ENCODE measurements around the gene ERN1. TPM values are rescaled to one million over a fixed set of nuclear protein-coding genes. Genes with fewer than 3 reads are reported as not detected.

Gene ERN1
- polyA plus RNA-seq, 4 donors, result 2.2 to 11.3 (median 6.5) TPM

DNA sequence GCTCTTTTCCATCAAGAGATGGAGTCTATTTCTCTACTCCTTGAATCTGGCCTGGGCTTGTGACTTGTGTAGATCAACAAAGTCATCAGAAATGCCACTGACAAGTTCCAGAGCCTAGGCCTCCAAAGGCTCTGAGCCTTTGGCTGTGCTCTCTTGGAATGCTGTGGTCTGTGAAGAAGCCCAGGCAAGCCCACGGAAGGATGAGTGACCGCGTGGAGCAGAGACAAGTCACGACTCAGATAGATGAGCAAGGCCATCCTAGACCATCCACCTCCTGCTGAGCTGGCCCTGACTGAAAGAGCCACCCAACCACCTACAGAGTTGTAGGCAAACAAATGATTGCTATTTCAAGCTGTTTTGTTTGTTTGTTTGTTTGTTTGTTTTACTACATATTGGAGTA, 97.9 kb downstream of the ERN1 start:
- Histone ChIP-seq H3K27ac (ENCODE audit: low read depth in 1 of 3, low read length in 2 of 3) (no peak overlapping the region), H3K36me3 (ENCODE audit: control insufficient read depth in 3 of 3, insufficient read depth in 2 of 3, low read depth in 1 of 3, low read length in 3 of 3) (no peaks in the 10 kb centered on the region), H3K27me3 (ENCODE audit: control insufficient read depth in 3 of 3, insufficient read depth in 3 of 3, low read length in 3 of 3) (no peaks in the 10 kb centered on the region), H3K9me3 (ENCODE audit: control insufficient read depth in 2 of 2, insufficient read depth in 1 of 2, low read depth in 1 of 2, low read length in 1 of 2) (no peaks in the 10 kb centered on the region), H3K4me1 (ENCODE audit: control insufficient read depth in 3 of 3, insufficient read depth in 2 of 3, low read depth in 1 of 3, low read length in 2 of 3) (no peaks in the 10 kb centered on the region), H3K4me3 (ENCODE audit: low read depth in 1 of 3, low read length in 3 of 3) (no peak overlapping the region)
- WGBS, 3 donors, result 86 to 98% (median 91%) methylated on average over 4 of the region's 4 CpGs
- FAIRE-seq (no peak), DNase-seq (no peak)

GRCh38 chr17:64028874-64029464, 101.0 kb downstream of the ERN1 start:
- Histone ChIP-seq H3K27me3 (ENCODE audit: control insufficient read depth in 3 of 3, insufficient read depth in 3 of 3, low read length in 3 of 3) (no peaks in the 10 kb centered on the region), H3K4me1 (ENCODE audit: control insufficient read depth in 3 of 3, insufficient read depth in 2 of 3, low read depth in 1 of 3, low read length in 2 of 3) (peaks cover 0 to 11% (median 5%) of the 10 kb centered on the region in 3 donors), H3K4me3 (ENCODE audit: low read depth in 1 of 3, low read length in 3 of 3) (no peak overlapping the region), H3K27ac (ENCODE audit: low read depth in 1 of 3, low read length in 2 of 3) (no peak overlapping the region), H3K9me3 (ENCODE audit: control insufficient read depth in 2 of 2, insufficient read depth in 1 of 2, low read depth in 1 of 2, low read length in 1 of 2) (no peaks in the 10 kb centered on the region), H3K36me3 (ENCODE audit: control insufficient read depth in 3 of 3, insufficient read depth in 2 of 3, low read depth in 1 of 3, low read length in 3 of 3) (no peaks in the 10 kb centered on the region)
- DNase-seq (peak; percentile 72 to 78), FAIRE-seq (no peak)
- WGBS, 3 donors, result 12 to 16% (median 14%) methylated on average over 3 of the region's 3 CpGs

DNA sequence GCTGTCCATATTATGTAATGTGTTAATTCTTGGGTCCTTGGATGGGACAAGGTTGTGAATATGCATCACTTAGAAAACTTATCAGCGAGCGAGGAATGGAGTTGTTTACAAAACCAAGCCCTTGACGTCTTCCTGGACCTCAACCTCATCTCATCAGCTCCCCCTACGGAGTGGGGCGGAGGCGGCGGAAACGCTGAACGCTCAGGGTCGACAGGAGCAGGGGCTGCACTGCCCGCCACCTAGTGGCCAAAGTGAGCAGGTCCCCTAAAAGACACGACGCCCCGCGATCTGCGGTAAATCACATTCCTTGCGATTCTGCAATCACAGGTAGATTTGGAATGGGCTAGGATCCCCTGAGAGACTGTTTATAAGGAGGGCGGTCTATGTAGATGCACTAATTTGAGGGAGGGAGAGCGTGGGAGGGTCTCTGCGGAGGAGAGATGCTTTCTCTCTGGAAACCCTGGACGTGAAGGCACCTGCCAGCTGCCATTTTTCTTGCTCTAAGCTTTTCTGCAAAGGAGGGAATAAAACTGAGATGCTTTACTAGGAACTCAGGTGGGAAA, 104.1 kb downstream of the ERN1 start:
- Histone ChIP-seq H3K4me3 (ENCODE audit: low read depth in 1 of 3, low read length in 3 of 3) (no peak overlapping the region), H3K9me3 (ENCODE audit: control insufficient read depth in 2 of 2, insufficient read depth in 1 of 2, low read depth in 1 of 2, low read length in 1 of 2) (no peaks in the 10 kb centered on the region), H3K27ac (ENCODE audit: low read depth in 1 of 3, low read length in 2 of 3) (peak overlapping the region in 1 of 3 donors; percentile 78), H3K4me1 (ENCODE audit: control insufficient read depth in 3 of 3, insufficient read depth in 2 of 3, low read depth in 1 of 3, low read length in 2 of 3) (peaks cover 0 to 11% (median 5%) of the 10 kb centered on the region in 3 donors), H3K27me3 (ENCODE audit: control insufficient read depth in 3 of 3, insufficient read depth in 3 of 3, low read length in 3 of 3) (no peaks in the 10 kb centered on the region), H3K36me3 (ENCODE audit: control insufficient read depth in 3 of 3, insufficient read depth in 2 of 3, low read depth in 1 of 3, low read length in 3 of 3) (no peaks in the 10 kb centered on the region)
- 1 to 2% (median 1%) methylated on average over 21 of the region's 21 CpGs for WGBS, 3 donors
- FAIRE-seq, result no peak
- peak; percentile 84 to 90 for DNase-seq

- no peaks in the 10 kb centered on the region for H3K27me3 ChIP-seq (ENCODE audit: control insufficient read depth in 3 of 3, insufficient read depth in 3 of 3, low read length in 3 of 3)
- H3K4me1 ChIP-seq (ENCODE audit: control insufficient read depth in 3 of 3, insufficient read depth in 2 of 3, low read depth in 1 of 3, low read length in 2 of 3), result peaks cover 0 to 11% (median 5%) of the 10 kb centered on the region in 3 donors
- peak in 1 of 2 donors; percentile 39 for DNase-seq
- no peaks in the 10 kb centered on the region for H3K9me3 ChIP-seq (ENCODE audit: control insufficient read depth in 2 of 2, insufficient read depth in 1 of 2, low read depth in 1 of 2, low read length in 1 of 2)
- H3K36me3 ChIP-seq (ENCODE audit: control insufficient read depth in 3 of 3, insufficient read depth in 2 of 3, low read depth in 1 of 3, low read length in 3 of 3), result no peaks in the 10 kb centered on the region
- no peak overlapping the region for H3K4me3 ChIP-seq (ENCODE audit: low read depth in 1 of 3, low read length in 3 of 3)
- FAIRE-seq, result no peak
- peak overlapping the region in 2 of 3 donors; percentile 56 to 78 for H3K27ac ChIP-seq (ENCODE audit: low read depth in 1 of 3, low read length in 2 of 3)
- 46 to 58% (median 51%) methylated on average over 19 of the region's 19 CpGs for WGBS, 3 donors
Measured at GRCh38 chr17:64024781-64025731, 104.9 kb downstream of the ERN1 start.

GRCh38 chr17:64024215-64024654, 105.7 kb downstream of the ERN1 start:
- H3K27ac ChIP-seq (ENCODE audit: low read depth in 1 of 3, low read length in 2 of 3), result peak overlapping the region in 2 of 3 donors; percentile 51 to 56
- DNase-seq, result peak; percentile 30 to 68
- H3K36me3 ChIP-seq (ENCODE audit: control insufficient read depth in 3 of 3, insufficient read depth in 2 of 3, low read depth in 1 of 3, low read length in 3 of 3), result no peaks in the 10 kb centered on the region
- FAIRE-seq, result no peak
- 19 to 58% (median 42%) methylated on average over 8 of the region's 8 CpGs for WGBS, 3 donors
- H3K4me1 ChIP-seq (ENCODE audit: control insufficient read depth in 3 of 3, insufficient read depth in 2 of 3, low read depth in 1 of 3, low read length in 2 of 3), result peaks cover 0 to 11% (median 5%) of the 10 kb centered on the region in 3 donors
- H3K4me3 ChIP-seq (ENCODE audit: low read depth in 1 of 3, low read length in 3 of 3), result no peak overlapping the region
- H3K27me3 ChIP-seq (ENCODE audit: control insufficient read depth in 3 of 3, insufficient read depth in 3 of 3, low read length in 3 of 3), result no peaks in the 10 kb centered on the region
- H3K9me3 ChIP-seq (ENCODE audit: control insufficient read depth in 2 of 2, insufficient read depth in 1 of 2, low read depth in 1 of 2, low read length in 1 of 2), result no peaks in the 10 kb centered on the region

- Histone ChIP-seq H3K27ac (ENCODE audit: low read depth in 1 of 3, low read length in 2 of 3) (peak overlapping the region in 1 of 3 donors; percentile 34), H3K4me3 (ENCODE audit: low read depth in 1 of 3, low read length in 3 of 3) (no peak overlapping the region), H3K4me1 (ENCODE audit: control insufficient read depth in 3 of 3, insufficient read depth in 2 of 3, low read depth in 1 of 3, low read length in 2 of 3) (peaks cover 0 to 11% (median 5%) of the 10 kb centered on the region in 3 donors), H3K9me3 (ENCODE audit: control insufficient read depth in 2 of 2, insufficient read depth in 1 of 2, low read depth in 1 of 2, low read length in 1 of 2) (no peaks in the 10 kb centered on the region), H3K36me3 (ENCODE audit: control insufficient read depth in 3 of 3, insufficient read depth in 2 of 3, low read depth in 1 of 3, low read length in 3 of 3) (no peaks in the 10 kb centered on the region), H3K27me3 (ENCODE audit: control insufficient read depth in 3 of 3, insufficient read depth in 3 of 3, low read length in 3 of 3) (no peaks in the 10 kb centered on the region)
- WGBS, 3 donors, result 70 to 86% (median 84%) methylated on average over 5 of the region's 5 CpGs
- FAIRE-seq, result no peak
- DNase-seq, result no peak
Measured at GRCh38 chr17:64022611-64023063, 107.3 kb downstream of the ERN1 start.

DNA sequence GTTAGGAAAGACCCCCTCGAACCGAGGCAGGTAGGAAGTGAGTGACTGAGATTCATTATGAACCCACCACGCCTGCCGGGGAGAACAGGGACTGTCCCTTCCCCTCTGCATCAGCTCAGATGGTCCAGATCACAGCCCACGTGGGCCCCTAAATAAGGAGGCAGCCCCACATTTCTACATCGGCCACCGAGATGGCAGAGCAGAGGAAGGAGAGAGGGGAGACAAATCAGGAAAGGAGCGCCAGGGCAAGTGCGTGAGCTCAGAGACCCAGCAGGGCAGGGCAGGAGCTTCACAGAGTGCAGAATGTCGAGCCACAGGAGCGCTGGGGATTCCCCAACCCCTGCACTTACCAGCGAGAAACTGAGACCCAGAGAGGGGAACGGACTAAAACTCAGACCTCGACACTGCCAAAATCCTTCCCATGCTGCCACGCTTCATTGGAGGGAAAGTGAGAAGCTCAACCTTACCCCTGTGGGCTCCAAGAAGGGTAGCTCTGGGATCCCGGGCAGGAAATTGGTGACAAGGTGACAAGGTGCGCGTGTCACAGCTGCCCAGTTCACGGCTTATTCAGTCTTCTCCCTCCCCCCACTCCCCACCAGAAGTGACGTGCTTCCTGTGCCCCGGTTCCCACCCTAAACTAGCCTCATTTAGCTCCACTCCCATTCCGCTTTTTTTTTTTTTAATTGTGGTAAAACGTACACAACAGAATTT, 109.7 kb downstream of the ERN1 start, which contains the start of gene ICAM2:
TSS of gene ICAM2 (minus strand) at position 578 of the 711 bp plus-strand sequence. CDS start 13,942 bp downstream, outside the sequence.
- no peak for FAIRE-seq

More for the DNA sequence above, 109.7 kb downstream of the ERN1 start, which contains the start of gene ICAM2:
- Histone ChIP-seq H3K27me3 (ENCODE audit: control insufficient read depth in 3 of 3, insufficient read depth in 3 of 3, low read length in 3 of 3) (no peaks in the 10 kb centered on the region), H3K36me3 (ENCODE audit: control insufficient read depth in 3 of 3, insufficient read depth in 2 of 3, low read depth in 1 of 3, low read length in 3 of 3) (no peaks in the 10 kb centered on the region), H3K27ac (ENCODE audit: low read depth in 1 of 3, low read length in 2 of 3) (peak within 1 kb of the TSS; percentile 39 to 92 (median 62)), H3K4me3 (ENCODE audit: low read depth in 1 of 3, low read length in 3 of 3) (peak within 1 kb of the TSS; percentile 6 to 39 (median 38)), H3K9me3 (ENCODE audit: control insufficient read depth in 2 of 2, insufficient read depth in 1 of 2, low read depth in 1 of 2, low read length in 1 of 2) (no peaks in the 10 kb centered on the region), H3K4me1 (ENCODE audit: control insufficient read depth in 3 of 3, insufficient read depth in 2 of 3, low read depth in 1 of 3, low read length in 2 of 3) (peaks cover 0 to 8% (median 3%) of the 10 kb centered on the region in 3 donors)
- DNase-seq, result peak; percentile 65 to 78
- WGBS, 3 donors, result 18 to 19% (median 18%) methylated on average over 23 of the region's 23 CpGs
